Stimulated activated CD4-positive, alpha-beta T cell treated with anti-CD3 and anti-CD28 coated beads, Interleukin-4, amount 100 ng/mL, for 24 hours (primary cell): ENCODE data around the gene MAPK12.

Experiments
- DNase-seq: peaks from one replicate; pipeline ENCODE4 v3.0.0-alpha.2; 2020

MAPK12 gene

GRCh38 chr22:50250555-50251476 is 10.7 kb downstream of the MAPK12 start, which contains the start of gene HDAC10:
Gene HDAC10, minus strand, starts transcription at chr22:50251265. Its CDS starts 233 bp downstream, at chr22:50251032.
- peak; percentile 79 for DNase-seq

GRCh38 chr22:50250249-50250554 is 11.3 kb downstream of the MAPK12 start:
- DNase-seq, result no peak

GRCh38 chr22:50249341-50250248 is 11.9 kb downstream of the MAPK12 start:
- no peak for DNase-seq

- DNase-seq, result no peak
Observed at GRCh38 chr22:50248196-50249081, 13.0 kb downstream of the MAPK12 start.

GRCh38 chr22:50247748-50248147 is 13.7 kb downstream of the MAPK12 start:
- DNase-seq, result peak; percentile 51

GRCh38 chr22:50246242-50247175 is 15.0 kb downstream of the MAPK12 start:
- DNase-seq, result no peak

- no peak for DNase-seq
Observed at GRCh38 chr22:50245214-50246072, 16.0 kb downstream of the MAPK12 start.

- DNase-seq, result peak; percentile 93
Observed at GRCh38 chr22:50244420-50245213, 16.9 kb downstream of the MAPK12 start, which contains the start of gene TUBGCP6. Gene TUBGCP6, minus strand, starts transcription at chr22:50245023. Its CDS starts 564 bp downstream, at chr22:50244459.

- no peak for DNase-seq
Observed at GRCh38 chr22:50243685-50244419, 17.6 kb downstream of the MAPK12 start.

- DNase-seq, result no peak
Observed at GRCh38 chr22:50242406-50242949, 19.0 kb downstream of the MAPK12 start.

GRCh38 chr22:50238755-50239154 is 22.7 kb downstream of the MAPK12 start:
- no peak for DNase-seq

GRCh38 chr22:50236731-50237409 is 24.6 kb downstream of the MAPK12 start:
- DNase-seq, result no peak

- no peak for DNase-seq
Observed at GRCh38 chr22:50233223-50233622, 28.3 kb downstream of the MAPK12 start.

- DNase-seq, result no peak
Observed at GRCh38 chr22:50232481-50233151, 28.9 kb downstream of the MAPK12 start.

GRCh38 chr22:50229370-50229769 is 32.1 kb downstream of the MAPK12 start:
- DNase-seq, result no peak

- no peak for DNase-seq
Observed at GRCh38 chr22:50228366-50228765, 33.1 kb downstream of the MAPK12 start.

GRCh38 chr22:50227579-50228215 is 33.8 kb downstream of the MAPK12 start:
- no peak for DNase-seq
